ENCODE data around the gene C5. TPM values are rescaled to one million over a fixed set of nuclear protein-coding genes. Genes with fewer than 3 reads are reported as not detected.

The C5 gene
- total RNA-seq, 1 donor from 2014 or later = 1.0 TPM

- peaks cover 5% of the 10 kb centered on the region for H3K9me3 Mint-ChIP-seq (ENCODE audit: unreplicated experiment)
- H3K4me1 Mint-ChIP-seq (ENCODE audit: low read depth, unreplicated experiment) = no peaks in the 10 kb centered on the region
- no peak for DNase-seq
- TF ChIP-seq, protein P1, sequence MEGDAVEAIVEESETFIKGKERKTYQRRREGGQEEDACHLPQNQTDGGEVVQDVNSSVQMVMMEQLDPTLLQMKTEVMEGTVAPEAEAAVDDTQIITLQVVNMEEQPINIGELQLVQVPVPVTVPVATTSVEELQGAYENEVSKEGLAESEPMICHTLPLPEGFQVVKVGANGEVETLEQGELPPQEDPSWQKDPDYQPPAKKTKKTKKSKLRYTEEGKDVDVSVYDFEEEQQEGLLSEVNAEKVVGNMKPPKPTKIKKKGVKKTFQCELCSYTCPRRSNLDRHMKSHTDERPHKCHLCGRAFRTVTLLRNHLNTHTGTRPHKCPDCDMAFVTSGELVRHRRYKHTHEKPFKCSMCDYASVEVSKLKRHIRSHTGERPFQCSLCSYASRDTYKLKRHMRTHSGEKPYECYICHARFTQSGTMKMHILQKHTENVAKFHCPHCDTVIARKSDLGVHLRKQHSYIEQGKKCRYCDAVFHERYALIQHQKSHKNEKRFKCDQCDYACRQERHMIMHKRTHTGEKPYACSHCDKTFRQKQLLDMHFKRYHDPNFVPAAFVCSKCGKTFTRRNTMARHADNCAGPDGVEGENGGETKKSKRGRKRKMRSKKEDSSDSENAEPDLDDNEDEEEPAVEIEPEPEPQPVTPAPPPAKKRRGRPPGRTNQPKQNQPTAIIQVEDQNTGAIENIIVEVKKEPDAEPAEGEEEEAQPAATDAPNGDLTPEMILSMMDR (IDR thresholded peaks at IDR 0.05; ENCODE audit: partially characterized antibody, unreplicated experiment) = no peak
- no peak overlapping the region for H3K27ac Mint-ChIP-seq (ENCODE audit: unreplicated experiment)
- H3K36me3 Mint-ChIP-seq (ENCODE audit: unreplicated experiment) = no peaks in the 10 kb centered on the region
- peak overlapping the region; percentile 14 for H3K4me3 Mint-ChIP-seq (ENCODE audit: unreplicated experiment)
- H3K27me3 Mint-ChIP-seq (ENCODE audit: unreplicated experiment) = peaks cover 3% of the 10 kb centered on the region
Measured at GRCh38 chr9:120933310-120934055, 116.6 kb downstream of the C5 start.

DNA sequence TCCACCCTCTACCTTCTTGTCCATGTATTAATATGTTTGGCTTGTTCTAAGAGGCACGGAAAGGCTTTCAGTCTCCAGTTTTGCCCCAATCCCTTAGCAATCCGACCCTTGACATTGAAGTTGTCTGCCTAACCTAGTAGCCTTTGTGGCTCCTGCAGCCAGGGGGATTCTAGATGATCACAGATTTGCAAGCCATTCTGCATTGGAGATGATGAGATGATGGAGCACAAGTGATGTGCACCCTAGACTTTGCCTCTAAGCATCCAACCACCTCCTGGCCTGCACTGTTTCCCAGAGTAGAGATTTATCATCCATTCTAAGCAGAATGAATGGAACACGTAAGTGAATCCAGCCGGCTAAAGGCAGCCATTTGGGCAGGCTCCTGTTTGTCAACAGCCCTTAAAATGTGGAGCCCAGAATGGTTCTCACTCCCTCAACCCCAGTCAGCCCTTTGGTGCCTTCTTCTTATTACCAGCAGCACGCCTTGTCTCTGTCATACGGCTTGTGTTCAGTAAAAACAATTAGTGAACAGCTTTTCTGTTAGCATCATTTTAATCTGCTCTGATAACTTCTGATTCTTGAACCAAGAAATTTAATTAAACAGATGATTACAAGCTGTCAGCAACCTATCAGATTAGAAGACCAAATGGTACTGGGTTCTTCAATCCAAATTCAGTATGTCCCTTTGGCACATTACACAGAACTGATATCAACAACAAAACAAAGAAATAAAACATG, 117.8 kb downstream of the C5 start:
- H3K27ac Mint-ChIP-seq (ENCODE audit: unreplicated experiment) = no peak overlapping the region
- peaks cover 5% of the 10 kb centered on the region for H3K9me3 Mint-ChIP-seq (ENCODE audit: unreplicated experiment)
- H3K27me3 Mint-ChIP-seq (ENCODE audit: unreplicated experiment) = peaks cover 7% of the 10 kb centered on the region
- no peak overlapping the region for H3K4me3 Mint-ChIP-seq (ENCODE audit: unreplicated experiment)
- no peaks in the 10 kb centered on the region for H3K4me1 Mint-ChIP-seq (ENCODE audit: low read depth, unreplicated experiment)
- TF ChIP-seq, protein P1 (IDR thresholded peaks at IDR 0.05; ENCODE audit: partially characterized antibody, unreplicated experiment) = no peak
- H3K36me3 Mint-ChIP-seq (ENCODE audit: unreplicated experiment) = no peaks in the 10 kb centered on the region
- no peak for DNase-seq

GRCh38 chr9:120931231-120932085, 118.6 kb downstream of the C5 start:
- TF ChIP-seq, protein P1 (IDR thresholded peaks at IDR 0.05; ENCODE audit: partially characterized antibody, unreplicated experiment) = no peak
- H3K27ac Mint-ChIP-seq (ENCODE audit: unreplicated experiment) = no peak overlapping the region
- H3K36me3 Mint-ChIP-seq (ENCODE audit: unreplicated experiment) = no peaks in the 10 kb centered on the region
- peaks cover 3% of the 10 kb centered on the region for H3K9me3 Mint-ChIP-seq (ENCODE audit: unreplicated experiment)
- DNase-seq = no peak
- H3K4me3 Mint-ChIP-seq (ENCODE audit: unreplicated experiment) = no peak overlapping the region
- H3K4me1 Mint-ChIP-seq (ENCODE audit: low read depth, unreplicated experiment) = no peaks in the 10 kb centered on the region
- peaks cover 7% of the 10 kb centered on the region for H3K27me3 Mint-ChIP-seq (ENCODE audit: unreplicated experiment)

- peak overlapping the region; percentile 71 for H3K4me3 Mint-ChIP-seq (ENCODE audit: unreplicated experiment)
- H3K27ac Mint-ChIP-seq (ENCODE audit: unreplicated experiment) = no peak overlapping the region
- TF ChIP-seq, protein P1 (IDR thresholded peaks at IDR 0.05; ENCODE audit: partially characterized antibody, unreplicated experiment) = no peak
- no peaks in the 10 kb centered on the region for H3K36me3 Mint-ChIP-seq (ENCODE audit: unreplicated experiment)
- H3K27me3 Mint-ChIP-seq (ENCODE audit: unreplicated experiment) = peaks cover 9% of the 10 kb centered on the region
- peaks cover 3% of the 10 kb centered on the region for H3K9me3 Mint-ChIP-seq (ENCODE audit: unreplicated experiment)
- H3K4me1 Mint-ChIP-seq (ENCODE audit: low read depth, unreplicated experiment) = no peaks in the 10 kb centered on the region
- DNase-seq = no peak
Measured at GRCh38 chr9:120929229-120929791, 120.8 kb downstream of the C5 start.

Measured in glutamatergic neuron (in vitro differentiated cells).